COLO829 (cell line): ENCODE results near the gene UMOD.

ENCODE experiments used
- DNase-seq: peaks from one replicate; pipeline ENCODE4 v3.0.0; 2012; ENCODE audit warnings: low spot score

The UMOD gene

GRCh38 chr16:20300312-20301097 is 52.0 kb downstream of the UMOD start:
- peak; percentile 66 for DNase-seq

GRCh38 chr16:20298452-20298851 is 54.1 kb downstream of the UMOD start:
- DNase-seq: no peak

- DNase-seq: no peak
Observed at GRCh38 chr16:20291208-20292206, 61.0 kb downstream of the UMOD start.

- no peak for DNase-seq
Observed at GRCh38 chr16:20289571-20289970, 62.9 kb downstream of the UMOD start.

GRCh38 chr16:20285993-20286499 is 66.5 kb downstream of the UMOD start:
- no peak for DNase-seq
